Epithelial cell of esophagus (primary cell): ENCODE data around the gene RBFOX1.

Experiments used
- DNase-seq: peaks from one replicate; pipeline ENCODE4 v3.0.0; 2010; ENCODE audit warnings: low read depth
- H3K4me3 ChIP-seq: 2 replicates; pipeline ENCODE4 v1.5.1; 2011; ENCODE audit warnings: mild to moderate bottlenecking, low read length, control low read depth
- CTCF ChIP-seq: IDR thresholded peaks from 2 replicates; pipeline ENCODE4 v1.5.1; 2011; ENCODE audit warnings: low read depth, mild to moderate bottlenecking, low read length, control low read depth, inconsistent platforms; ENCODE audit not compliant: insufficient read depth; ENCODE audit errors: missing control alignments

The RBFOX1 gene

GRCh38 chr16:7629571-7629970, 296.9 kb downstream of the RBFOX1 start:
- no peak for TF ChIP-seq CTCF
- no peak for DNase-seq

GRCh38 chr16:7637446-7637845, 304.8 kb downstream of the RBFOX1 start:
- TF ChIP-seq CTCF = no peak
- no peak for DNase-seq
- H3K4me3 ChIP-seq = no peak overlapping the region

More at GRCh38 chr16:7629571-7629970, 296.9 kb downstream of the RBFOX1 start:
- no peak overlapping the region for H3K4me3 ChIP-seq

GRCh38 chr16:7638306-7638705, 305.7 kb downstream of the RBFOX1 start:
- no peak for TF ChIP-seq CTCF
- no peak overlapping the region for H3K4me3 ChIP-seq
- no peak for DNase-seq

GRCh38 chr16:7640334-7640733, 307.7 kb downstream of the RBFOX1 start:
- DNase-seq = no peak
- no peak overlapping the region for H3K4me3 ChIP-seq
- no peak for TF ChIP-seq CTCF

- no peak for TF ChIP-seq CTCF
- no peak for DNase-seq
- no peak overlapping the region for H3K4me3 ChIP-seq
These were observed 311.5 kb downstream of the RBFOX1 start for GRCh38 chr16:7644176-7644575.

GRCh38 chr16:7644811-7645210, 312.2 kb downstream of the RBFOX1 start:
- no peak overlapping the region for H3K4me3 ChIP-seq
- no peak for TF ChIP-seq CTCF
- DNase-seq = no peak

- H3K4me3 ChIP-seq = no peak overlapping the region
- no peak for TF ChIP-seq CTCF
- no peak for DNase-seq
These were observed 314.3 kb downstream of the RBFOX1 start for GRCh38 chr16:7646821-7647500.
